GM18508 (cell line): Measurements from ENCODE around the gene SUFU.
"Not testable (repeated sequence)": the region's sequence is repeated elsewhere in the genome, so short reads cannot be mapped to it uniquely, and the experiment has no call there.

Source experiments
- ATAC-seq: cut with Tn5 transposase; IDR thresholded peaks from one replicate; pipeline ENCODE4 v1.9.1; 2021; ENCODE audit warnings: moderate number of reproducible peaks; ENCODE audit not compliant: insufficient read depth, unreplicated experiment

SUFU gene

DNA sequence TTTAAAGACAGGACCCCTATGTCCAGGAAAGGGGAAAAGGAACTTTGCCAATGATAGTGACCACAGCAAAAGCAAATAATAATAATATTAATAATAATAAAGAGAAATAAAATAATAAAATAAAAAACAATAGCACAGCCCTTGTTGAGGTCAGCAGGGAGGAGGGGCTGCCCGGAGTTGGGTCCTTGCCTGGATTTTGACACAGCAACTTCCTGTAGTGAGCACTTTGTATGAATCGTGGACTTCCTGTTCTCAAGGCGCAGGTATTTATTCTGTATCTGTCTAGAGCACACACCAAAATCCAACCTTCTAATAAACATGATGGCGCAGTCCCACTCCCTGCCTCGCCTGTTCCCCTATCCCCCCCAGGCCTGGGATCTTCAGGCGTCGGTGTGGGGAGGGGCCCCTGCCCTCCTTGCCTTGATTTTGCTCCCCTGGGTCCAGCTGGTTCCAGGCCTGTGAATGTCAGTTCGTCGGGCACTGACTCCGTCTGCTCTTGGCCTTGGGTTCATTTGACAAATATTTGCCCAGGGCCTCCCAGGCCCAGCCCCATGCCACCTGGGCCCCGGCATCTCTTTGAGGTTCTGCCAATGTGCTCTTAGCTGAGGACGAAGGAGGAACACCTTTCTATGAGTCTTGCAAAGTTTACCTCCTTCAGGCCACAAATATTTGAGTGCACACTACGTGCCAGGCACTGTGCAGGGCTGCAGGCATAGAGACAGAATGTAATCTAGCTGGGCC, 154.4 kb downstream of the SUFU start:
- ATAC-seq: no peak

DNA sequence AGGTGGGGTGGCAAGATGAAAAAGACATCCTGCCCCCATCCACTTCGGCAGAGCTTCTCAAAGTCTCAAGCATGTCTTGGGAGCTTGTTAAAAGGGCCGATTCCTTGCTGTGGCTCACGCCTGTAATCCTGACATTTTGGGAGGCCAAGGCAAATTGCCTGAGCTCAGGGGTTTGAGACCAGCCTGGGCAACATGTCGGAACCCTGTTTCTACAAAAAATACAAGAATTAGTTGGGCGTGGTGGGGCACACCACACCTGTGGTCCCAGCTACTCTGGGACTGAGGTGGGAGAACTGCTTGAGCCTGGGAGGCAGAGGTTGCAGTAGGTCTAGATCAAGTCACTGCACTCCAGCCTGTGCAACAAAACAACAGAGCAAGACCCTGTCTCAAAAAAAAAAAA, 155.0 kb downstream of the SUFU start:
- ATAC-seq: no peak

DNA sequence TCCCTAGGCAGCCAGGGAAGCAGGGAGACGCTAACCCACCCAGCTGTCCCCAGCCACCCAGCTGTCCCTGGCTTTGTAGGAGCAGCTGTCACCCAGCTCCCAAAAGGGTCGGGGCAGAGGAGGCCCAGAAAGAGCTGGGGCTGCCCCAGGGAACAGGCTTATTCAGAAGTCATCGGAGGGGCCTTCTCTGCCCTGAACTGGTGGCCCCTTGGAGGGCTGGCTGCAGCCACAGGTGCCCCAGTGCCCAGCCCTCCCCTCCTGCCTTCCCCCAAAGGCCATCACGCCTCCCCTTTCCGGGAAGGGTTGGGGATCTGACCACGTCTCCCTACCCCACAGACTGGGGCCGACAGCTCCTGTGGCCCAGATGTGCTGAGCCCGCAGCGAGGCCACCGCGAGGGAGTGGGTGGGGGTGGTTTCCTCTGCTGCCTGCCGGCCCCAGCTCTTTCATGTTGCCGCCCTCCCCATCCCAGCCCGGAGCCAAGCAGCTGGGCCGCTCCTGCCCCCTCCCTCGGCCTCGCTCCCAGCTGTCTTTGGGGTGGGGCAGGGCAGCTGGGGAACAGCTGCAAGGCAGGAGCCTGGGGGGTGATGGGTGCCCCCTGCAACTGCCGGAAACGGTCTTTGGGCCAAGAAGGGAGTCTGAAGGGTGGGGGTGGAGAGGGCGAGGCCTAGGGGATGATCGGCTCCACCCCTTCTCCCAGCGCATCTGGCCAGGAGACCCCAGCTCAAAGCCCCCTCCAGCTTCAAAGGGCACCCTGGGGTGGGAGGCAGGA, 157.3 kb downstream of the SUFU start:
- ATAC-seq: no peak

DNA sequence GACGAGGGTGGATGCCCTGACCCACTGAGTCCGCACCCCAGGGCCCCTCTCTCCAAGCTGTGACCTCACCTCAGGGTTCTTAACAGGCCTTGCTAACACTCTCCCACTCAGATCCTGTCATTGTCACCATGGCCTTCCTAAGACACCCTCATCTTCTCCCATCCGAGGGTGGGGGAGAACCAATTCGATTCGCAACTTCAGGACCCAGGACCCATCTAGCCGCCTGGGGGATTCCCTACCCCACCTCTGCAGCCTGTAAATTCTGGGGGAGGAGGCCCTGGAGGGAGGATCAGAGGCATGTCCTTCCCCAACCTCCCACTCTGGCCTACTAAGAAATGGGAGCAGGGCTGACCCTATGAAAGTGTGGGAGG, 157.9 kb downstream of the SUFU start:
- no peak for ATAC-seq

DNA sequence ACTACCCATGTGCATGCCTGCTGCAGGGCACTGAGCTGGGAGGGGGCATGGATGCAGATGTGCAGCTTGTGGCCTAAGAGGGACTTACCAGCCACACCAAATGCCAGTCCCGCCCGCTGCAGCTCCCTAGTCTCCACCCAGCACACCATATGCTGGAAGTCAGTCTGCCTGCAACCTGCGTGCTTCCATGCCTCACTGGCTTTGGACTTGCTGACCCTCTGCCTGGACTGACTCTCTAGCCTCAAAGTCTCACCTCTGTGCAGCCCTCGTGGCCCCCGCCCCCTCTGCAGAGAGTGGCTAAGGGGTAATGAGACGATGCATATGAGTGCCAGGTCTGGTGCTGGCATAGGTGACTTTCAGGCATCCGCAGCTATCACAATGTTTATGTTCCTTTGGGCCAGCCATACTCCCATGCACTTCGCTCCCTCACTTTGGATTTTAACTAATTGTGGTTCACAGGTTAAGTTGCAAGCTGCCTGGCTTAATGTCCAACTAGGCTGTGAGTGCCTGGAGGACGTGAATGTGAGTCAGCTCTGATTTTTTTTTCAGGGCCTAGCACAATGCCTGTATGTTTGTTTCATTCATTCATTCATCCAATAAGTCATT, 162.2 kb downstream of the SUFU start:
- no peak for ATAC-seq

DNA sequence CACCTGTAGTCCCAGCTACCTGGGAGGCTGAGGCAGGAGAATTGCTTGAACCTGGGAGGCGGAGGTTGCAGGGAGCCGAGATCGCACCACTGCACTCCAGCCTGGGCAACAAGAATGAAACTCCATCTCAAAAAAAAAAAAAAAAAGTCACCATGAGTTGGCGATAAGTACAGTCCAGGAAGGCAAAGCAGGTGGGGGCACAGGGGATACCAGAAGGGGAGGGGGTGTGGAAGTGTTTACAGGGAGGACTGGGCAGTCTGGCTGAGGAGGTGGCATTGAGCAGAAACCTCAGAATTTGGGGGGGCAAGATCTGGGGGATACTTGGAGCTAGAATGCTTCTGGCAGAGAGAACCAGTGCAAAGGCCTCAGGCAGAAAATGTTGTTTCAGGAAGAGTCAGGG, 163.6 kb downstream of the SUFU start:
- not testable (repeated sequence) for ATAC-seq

DNA sequence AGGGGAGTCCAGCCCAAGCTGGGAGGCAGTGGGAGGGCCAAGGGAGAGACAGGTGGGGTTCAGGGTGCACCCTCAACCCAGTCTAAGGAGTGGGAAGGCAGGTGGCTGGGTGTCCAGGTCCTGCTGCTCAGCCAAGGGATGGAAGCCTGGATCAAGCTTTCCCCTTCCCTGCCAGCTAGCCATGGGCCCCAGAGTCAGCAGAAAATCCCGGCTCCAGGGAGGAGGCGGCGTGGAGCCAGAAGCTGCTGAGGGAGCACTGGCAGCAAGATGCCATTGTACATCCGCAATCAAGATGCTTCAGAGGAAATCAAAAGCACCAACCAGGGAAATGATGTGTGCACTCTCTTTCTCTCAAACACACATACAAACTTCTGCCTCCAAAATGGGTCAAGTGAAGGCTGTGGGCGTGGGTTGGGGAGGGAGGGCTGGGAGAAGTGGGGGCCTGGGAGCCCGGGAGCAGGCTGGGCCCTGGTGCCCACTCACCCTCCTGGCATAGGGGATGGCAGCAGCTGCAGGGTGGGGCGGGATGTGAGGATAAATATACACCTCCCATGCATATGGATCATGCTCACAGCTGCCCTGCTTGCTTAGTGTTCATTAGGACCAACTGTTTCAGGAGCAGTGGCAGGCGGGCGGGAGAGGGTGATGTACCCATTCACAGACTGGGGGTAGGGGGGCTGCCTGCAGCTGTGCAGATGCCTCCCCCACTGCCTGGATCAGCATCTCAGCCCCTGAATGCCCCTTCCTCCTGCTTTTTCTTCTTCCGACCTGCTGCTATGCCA, 164.7 kb downstream of the SUFU start:
- ATAC-seq: no peak

DNA sequence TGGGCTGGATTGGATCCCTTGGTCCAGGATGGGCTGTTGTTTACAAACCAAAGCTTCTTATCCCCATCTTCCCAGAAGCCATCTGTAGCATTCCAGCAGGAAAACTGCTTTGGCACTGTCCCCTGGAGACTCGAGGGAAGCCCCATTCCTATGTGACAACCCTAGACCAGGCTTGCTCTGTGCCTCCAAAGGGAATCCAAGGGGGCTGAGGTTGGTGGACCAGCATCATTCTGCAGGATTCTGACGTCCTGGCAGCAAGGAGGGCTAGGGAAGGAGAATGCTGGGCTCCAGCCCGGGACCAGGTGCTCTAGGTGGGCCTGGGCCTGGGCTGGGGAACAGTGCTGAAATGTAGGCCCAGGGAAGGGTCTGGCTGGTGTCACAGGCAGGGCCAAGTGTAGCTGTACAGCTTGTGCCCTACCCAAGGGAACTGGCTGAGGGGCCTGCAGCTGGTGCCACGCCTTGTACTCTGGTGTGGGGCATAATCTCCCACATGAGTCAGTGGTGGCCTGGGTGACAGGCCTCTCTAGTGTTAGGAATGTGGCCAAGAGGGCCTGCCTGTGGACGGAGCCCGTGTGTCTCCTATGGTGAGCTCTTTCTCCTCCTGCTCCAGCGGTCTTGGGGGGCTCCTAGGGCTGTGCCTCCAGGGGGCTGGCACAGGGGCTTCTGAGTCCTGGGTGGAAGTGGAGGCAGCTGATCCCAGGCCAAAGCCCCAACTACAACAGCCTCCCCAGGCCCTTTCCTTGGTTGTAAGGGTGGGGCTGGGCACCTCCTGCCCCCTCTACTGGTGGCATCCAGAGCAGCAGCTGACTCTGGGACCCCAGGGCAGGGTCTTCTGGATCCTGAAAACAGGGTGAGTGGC, 165.7 kb downstream of the SUFU start:
- ATAC-seq: no peak

DNA sequence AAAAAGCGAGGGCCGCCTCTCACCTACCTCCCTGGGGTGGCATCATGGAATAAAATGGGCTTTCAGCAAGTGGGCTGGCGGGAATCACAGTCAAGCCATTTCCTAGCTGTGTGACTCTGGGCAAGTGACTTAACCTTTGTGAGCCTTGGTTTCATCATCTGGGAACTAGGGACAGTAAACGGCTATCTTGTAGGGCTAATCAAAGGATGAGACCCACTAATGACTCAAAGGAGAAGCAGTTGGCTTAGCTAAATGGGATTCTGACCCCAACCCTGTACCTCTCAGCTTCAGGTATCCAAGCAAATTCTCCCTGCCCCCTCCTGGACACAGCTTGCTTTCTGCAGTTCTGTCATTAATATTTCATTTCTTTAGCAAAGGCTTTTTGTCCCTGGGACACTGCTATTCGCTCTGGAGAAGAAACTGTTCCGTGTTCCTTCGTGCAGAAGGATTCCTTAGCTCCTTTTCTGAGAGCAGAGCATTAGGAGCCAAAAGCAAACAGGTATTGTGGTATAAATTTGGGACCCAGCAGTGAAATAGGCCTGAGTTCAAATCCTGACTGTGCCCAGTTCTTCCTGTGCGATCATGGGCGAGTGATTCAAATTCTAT, 166.4 kb downstream of the SUFU start:
- ATAC-seq: no peak

DNA sequence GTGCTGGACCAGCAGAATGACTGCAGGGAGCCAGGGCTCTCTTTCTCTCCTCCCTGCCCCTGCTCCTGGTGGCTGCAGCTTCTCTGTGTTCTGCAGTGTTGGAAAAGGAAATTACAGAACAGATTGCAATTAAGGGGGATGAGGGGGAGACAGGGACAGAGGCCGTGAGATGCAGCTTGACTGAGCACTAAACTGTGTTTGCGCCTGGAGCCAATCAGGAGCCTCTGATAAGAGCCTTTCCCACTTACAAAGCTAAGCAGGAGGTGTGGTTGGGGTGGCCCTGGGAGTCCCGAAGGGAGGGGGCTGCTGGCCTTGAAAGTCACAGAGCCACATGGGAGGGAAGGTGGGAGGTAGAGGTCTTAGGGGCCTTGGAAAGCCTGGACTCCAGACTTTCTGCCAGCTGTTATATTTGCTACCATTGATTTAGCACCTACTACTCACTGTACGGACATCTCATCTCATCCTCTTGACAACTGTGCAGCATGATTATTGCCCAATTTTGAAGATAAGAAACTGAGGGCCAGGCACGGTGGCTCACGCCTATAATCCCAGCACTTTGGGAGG, 167.2 kb downstream of the SUFU start:
- ATAC-seq: no peak

DNA sequence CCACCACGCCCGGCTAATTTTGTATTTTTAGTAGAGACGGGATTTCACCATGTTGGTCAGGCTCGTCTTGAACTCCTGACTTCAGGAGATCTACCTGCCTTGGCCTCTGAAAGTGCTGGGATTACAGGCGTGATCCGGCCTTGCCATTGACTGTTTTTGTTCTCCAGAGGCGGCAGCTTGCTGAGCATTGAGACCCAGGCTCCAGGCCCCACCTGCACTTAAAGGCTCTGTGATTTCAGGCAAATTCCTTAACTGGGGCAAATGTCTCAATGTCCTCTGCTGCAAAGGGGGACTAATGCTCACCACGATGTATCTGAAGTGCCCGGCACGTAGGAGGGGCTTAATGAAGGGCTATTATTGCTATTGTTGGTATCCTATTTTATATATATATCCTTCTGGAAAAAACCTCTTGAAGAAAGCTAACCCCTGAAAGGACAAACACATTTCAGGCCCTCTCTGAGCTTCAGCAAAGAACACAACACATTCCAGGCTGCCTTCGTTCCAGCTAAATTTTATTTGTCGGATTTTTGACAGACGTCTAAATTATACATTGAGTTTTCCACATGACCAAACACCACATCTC, 169.6 kb downstream of the SUFU start:
- no peak for ATAC-seq

DNA sequence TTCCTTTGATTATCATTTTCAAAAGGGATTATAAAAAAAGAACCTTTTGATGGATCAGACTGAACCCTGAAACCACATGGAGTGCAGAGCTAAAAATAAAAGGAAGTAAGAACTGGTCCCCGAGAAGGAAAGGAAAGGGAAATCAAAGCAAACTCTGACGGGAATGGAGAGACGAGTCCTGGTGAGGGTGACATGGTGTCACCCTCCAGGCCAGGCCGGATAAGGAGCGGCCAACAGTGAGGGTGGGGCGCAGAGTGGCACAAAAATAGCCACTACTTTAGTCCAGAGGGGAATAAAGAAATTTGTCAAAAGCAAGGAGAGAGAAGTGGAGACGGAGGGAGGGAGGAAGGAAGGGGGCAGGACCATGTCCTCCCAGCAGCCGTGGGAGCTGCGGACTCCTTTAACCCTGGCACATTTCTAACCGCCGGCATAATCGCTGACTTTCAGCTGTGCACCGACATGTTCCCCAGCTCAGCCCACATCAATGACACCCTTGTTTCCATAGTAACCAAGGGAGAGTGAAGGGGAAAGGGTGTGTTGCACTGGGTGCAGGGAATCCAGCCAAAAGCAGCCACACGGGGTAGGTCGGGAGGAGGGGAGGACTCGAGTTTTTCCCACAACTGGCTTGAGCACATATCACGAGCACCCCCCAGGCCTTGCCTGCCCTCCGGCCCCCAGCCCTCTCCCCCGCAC, 170.2 kb downstream of the SUFU start:
- no peak for ATAC-seq

DNA sequence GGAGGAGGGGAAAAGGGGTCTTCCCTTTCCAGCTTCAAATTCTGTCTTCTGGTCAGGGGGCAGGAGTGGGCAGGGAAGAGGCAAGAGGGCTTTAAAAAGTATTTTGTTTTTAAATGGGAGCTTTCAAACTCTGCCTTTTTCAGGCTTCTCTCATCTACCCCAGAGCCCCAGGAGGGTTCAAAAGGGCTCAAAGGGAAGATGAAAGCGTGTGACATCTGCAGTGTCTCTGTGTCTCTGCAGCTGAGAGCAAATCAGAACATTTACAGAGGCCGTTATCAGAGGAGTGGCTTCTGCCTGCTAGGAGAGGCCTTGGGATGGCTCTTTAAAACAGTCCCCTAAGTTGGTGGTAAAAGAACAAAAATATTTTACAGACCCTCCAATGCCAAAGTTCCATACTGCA, 170.8 kb downstream of the SUFU start:
- ATAC-seq: no peak

DNA sequence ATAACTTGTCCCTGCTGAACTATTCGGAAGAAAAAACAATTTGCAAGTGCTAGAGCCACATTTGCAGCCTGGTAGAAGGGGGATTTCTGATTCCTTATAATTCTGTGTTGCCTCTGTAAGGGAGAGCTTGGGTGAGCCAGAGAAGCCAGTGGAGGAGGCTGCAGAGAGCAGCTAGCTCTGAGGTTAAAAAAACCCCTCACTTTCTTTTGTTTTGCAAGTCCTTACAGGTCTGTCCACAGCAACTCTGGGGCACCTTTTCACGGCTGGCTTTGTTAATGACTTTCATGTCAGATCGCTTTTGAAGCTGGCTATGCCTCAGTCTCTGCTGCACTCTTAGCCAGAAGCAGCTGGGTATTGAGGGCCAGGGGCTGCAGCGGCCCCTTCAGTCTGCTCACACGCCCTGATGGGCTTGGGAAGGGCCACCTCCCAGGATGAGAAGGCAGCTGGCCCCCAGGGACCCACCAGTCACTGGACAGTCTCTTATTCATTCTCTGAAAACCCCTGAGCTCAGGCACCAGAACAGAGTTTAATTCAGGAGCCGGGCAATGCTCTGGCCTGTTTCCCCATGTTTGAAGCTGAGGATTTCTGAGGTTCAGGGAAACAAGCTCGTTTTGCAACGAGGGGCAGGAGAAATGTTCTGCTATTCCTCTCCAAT, 171.4 kb downstream of the SUFU start:
- no peak for ATAC-seq

DNA sequence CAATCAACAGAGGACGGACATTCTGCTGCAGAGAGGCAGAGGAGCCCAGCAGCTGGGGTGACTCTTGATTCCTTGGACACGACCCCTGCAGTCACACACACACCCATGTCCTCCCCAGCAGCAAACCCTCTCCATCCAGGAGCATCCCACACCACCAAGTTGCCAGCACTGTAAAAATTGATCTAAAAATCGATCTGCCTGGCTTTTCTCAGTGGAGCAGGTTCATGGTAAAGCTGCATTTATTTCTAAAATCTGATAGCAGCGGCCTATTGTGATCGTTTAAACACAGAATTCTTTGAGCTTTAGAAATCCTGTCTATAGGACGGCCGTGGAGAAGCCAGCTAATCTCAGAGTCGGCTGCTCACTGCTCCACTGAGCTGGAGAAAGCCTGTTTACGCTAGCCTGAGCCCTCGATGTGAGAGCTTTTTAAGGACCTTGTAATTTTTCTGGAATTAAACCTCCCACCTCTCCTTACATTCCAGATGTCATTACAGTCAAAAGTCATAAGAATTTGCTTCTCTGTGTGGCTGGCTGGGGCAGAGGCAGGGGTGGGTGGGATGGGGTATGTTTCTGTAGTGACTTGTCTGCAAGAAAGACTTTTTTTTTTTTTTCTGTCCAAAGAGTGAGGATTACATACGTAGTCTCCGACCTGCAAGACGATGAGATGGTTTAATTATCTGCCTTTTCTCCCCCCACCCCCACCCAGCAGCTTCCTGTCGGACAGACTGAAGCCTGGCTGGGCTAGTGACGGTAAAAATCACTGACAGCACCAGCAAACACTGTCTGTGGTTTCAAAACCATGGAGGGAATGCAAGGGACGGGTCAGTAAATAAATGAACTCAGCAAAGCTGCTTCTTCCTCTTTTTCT, 172.1 kb downstream of the SUFU start:
- ATAC-seq: no peak

DNA sequence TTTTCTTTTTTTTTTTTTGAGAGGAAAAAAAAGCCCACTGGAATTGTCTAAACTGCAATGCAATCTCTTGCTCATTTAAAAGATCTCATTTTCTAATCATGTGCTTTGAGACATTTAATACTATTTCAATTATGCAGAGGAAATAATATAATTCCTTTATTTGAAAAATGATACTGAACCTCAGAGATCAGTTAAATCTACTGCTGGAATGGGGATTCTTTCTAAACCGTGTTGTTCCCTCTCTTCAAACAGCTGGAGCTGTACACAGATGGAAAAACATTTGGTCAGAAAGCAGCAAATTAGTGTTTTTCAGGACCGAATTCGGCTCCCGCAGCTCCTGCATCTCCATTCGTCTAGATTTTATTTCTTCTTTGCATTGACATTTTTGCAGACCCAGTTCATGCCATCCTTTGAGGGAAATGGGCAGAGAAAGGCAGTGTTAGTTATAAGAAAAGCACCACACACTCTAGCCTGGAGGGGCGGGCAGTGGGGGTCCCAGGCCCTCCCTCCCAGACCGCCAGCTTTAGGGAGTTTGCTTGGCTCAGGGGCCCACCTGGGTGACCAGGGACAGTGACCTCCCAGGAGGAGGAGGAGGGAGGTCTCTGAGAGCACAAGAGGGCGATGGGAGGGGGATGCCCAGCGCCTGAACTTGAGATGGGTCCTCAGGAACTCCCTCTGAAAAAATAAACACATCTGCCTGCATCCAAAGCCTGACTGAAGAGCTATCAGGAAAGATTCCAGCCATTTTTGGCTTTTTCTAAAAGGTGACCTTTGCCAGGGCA, 173.0 kb downstream of the SUFU start:
- no peak for ATAC-seq
